Kidney epithelial cell (primary cell): Measurements from ENCODE around the gene SEMA5B. TPM values are rescaled to one million over a fixed set of nuclear protein-coding genes. Genes with fewer than 3 reads are reported as not detected.

Source experiments
- DNase-seq: peaks from one replicate; pipeline ENCODE4 v3.0.0-alpha.2; 2010; ENCODE audit warnings: low read depth
- H3K27me3 ChIP-seq: 2 replicates; pipeline ENCODE4 v1.6.0; 2011; ENCODE audit warnings: low read length; ENCODE audit not compliant: control insufficient read depth, insufficient read depth
- H3K36me3 ChIP-seq: 2 replicates; pipeline ENCODE4 v1.5.1; 2011; ENCODE audit warnings: low read length; ENCODE audit not compliant: control insufficient read depth, insufficient read depth
- H3K4me3 ChIP-seq: 2 replicates; pipeline ENCODE4 v1.5.1; 2011; ENCODE audit warnings: low read depth, mild to moderate bottlenecking, control low read depth, low read length
- total RNA-seq: library from RNA; depleted of rRNA; stranded (reverse); fragments of >200 nt; gene quantifications from 2 replicates; pipeline ENCODE4 v1.2.3, GENCODE V29; 2015
- TF ChIP-seq, protein P1 (sequence below): IDR thresholded peaks from 2 replicates; pipeline ENCODE4 v1.5.1; 2011; ENCODE audit warnings: mild to moderate bottlenecking, moderate library complexity, low read length, control low read depth, inconsistent platforms; ENCODE audit not compliant: insufficient read depth, poor library complexity, severe bottlenecking

Gene SEMA5B
- total RNA-seq, 1 donor from 2014 or later: not detected

DNA sequence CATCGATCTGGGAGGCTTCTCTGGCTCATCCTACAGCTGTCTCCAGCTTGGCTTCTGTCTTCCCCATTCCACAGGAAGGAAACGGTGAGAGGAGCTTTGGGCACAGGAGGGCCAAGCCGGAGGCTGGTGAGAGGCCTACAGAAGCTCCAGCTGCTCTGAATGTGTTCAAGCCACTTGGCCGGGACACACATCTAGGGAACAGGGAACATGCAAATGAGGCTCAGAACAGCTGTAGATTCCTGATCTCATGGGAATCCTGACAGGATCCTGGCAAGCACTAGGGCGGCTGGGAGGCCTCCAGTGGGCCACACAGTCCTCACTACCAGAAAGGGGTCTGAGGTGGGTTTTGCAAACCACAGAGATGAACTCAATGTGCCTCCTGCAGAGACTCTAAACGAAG lies 13.7 kb downstream of the SEMA5B start:
- TF ChIP-seq, protein P1, sequence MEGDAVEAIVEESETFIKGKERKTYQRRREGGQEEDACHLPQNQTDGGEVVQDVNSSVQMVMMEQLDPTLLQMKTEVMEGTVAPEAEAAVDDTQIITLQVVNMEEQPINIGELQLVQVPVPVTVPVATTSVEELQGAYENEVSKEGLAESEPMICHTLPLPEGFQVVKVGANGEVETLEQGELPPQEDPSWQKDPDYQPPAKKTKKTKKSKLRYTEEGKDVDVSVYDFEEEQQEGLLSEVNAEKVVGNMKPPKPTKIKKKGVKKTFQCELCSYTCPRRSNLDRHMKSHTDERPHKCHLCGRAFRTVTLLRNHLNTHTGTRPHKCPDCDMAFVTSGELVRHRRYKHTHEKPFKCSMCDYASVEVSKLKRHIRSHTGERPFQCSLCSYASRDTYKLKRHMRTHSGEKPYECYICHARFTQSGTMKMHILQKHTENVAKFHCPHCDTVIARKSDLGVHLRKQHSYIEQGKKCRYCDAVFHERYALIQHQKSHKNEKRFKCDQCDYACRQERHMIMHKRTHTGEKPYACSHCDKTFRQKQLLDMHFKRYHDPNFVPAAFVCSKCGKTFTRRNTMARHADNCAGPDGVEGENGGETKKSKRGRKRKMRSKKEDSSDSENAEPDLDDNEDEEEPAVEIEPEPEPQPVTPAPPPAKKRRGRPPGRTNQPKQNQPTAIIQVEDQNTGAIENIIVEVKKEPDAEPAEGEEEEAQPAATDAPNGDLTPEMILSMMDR: no peak
- Histone ChIP-seq H3K36me3 (no peaks in the 10 kb centered on the region), H3K27me3 (peaks cover 24% of the 10 kb centered on the region), H3K4me3 (no peak overlapping the region)
- DNase-seq: no peak

DNA sequence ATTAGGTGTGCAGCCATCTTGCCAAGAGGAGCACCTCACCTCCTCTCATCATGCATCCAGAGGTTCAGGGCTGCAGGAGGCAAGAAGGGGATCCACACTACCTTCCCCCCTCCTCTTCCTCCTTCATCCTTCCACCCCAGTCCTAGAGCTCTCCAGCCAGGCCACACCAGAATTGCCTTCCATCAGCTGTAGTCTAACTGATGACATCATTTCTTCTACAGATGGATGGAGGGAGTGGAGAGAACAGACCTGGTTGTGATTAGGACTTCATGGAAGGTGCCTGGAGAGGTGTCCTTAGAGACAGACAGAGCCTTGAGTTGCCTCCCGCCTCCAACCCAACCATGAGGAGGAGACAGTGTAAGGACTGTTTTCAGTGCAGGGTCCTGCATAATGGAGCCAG lies 14.9 kb downstream of the SEMA5B start:
- Histone ChIP-seq H3K27me3 (peaks cover 19% of the 10 kb centered on the region), H3K4me3 (no peak overlapping the region), H3K36me3 (no peaks in the 10 kb centered on the region)
- DNase-seq: no peak
- TF ChIP-seq, protein P1: no peak

GRCh38 chr3:123011447-123011846 lies 16.1 kb downstream of the SEMA5B start:
- Histone ChIP-seq H3K27me3 (peaks cover 22% of the 10 kb centered on the region), H3K4me3 (no peak overlapping the region), H3K36me3 (no peaks in the 10 kb centered on the region)
- DNase-seq: no peak
- TF ChIP-seq, protein P1: no peak

- no peak overlapping the region for H3K4me3 ChIP-seq
- no peak for DNase-seq
- TF ChIP-seq, protein P1: no peak
- peaks cover 35% of the 10 kb centered on the region for H3K27me3 ChIP-seq
- H3K36me3 ChIP-seq: no peaks in the 10 kb centered on the region
Measured at GRCh38 chr3:123008840-123009239, 18.7 kb downstream of the SEMA5B start.

- Histone ChIP-seq H3K36me3 (no peaks in the 10 kb centered on the region), H3K4me3 (no peak overlapping the region), H3K27me3 (peaks cover 43% of the 10 kb centered on the region)
- DNase-seq: no peak
- TF ChIP-seq, protein P1: no peak
Measured at GRCh38 chr3:123006609-123007008, 21.0 kb downstream of the SEMA5B start.

DNA sequence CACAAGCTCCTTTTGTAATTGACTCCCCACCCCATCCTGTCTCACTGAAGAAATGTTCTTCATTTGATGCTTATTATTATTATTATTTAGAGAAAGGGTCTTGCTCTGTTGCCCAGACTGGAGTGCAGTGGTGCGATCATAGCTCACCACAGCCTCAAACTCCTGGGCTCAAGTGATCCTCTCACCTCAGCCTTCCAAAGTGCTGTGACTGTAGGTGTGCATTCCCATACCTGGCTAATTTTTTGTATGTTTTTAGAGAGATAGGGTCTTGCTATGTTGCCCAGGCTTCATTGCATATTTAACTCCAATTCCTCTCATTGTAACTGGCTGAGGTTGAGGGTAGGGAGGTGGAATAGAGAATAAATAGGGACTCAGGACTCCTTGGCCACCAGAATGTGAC lies 22.3 kb downstream of the SEMA5B start:
- H3K27me3 ChIP-seq: peaks cover 44% of the 10 kb centered on the region
- H3K4me3 ChIP-seq: no peak overlapping the region
- H3K36me3 ChIP-seq: no peaks in the 10 kb centered on the region
- TF ChIP-seq, protein P1: no peak
- DNase-seq: no peak
